Ovary (tissue), 3 donors: Measurements from ENCODE around the gene KRT77.

ENCODE experiments used
- CTCF ChIP-seq, 3 donors: fragments of 450-650 bp in 2 of 3; fragments of 200-600 bp in 1 of 3; IDR thresholded peaks; one replicate each; pipeline versions ENCODE4 v1.5.1 to v1.8.0; 2016 to 2022; ENCODE audit warnings: antibody characterized with exemption in 3 of 3, mild to moderate bottlenecking in 1 of 3
- EP300 ChIP-seq: sonication (generic); formaldehyde crosslinking; IDR thresholded peaks from one replicate; pipeline ENCODE4 v1.6.1; 2017; ENCODE audit warnings: antibody characterized with exemption
- donor health status: DM: no; HTN: no; CAD: no.

GRCh38 chr12:52682938-52683574 lies 20.3 kb downstream of the KRT77 start:
- TF ChIP-seq CTCF (IDR thresholded peaks at IDR 0.05) (no peak), EP300 (no peak)
